Right atrium auricular region (tissue), 2 donors: ENCODE data around the gene MMAB. TPM values are rescaled to one million over a fixed set of nuclear protein-coding genes. Genes with fewer than 3 reads are reported as not detected.

ENCODE experiments used
- DNase-seq: peaks from one replicate; pipeline ENCODE4 v3.0.0-alpha.2; 2019; ENCODE audit warnings: low spot score
- H3K27ac ChIP-seq, 2 donors: fragments of 200-600 bp; sonication (generic); 1 replicate in 1 of 2; 2 replicates in 1 of 2; pipeline ENCODE4 v1.5.1; 2016 to 2019
- H3K27me3 ChIP-seq, 2 donors: fragments of 200-600 bp; sonication (generic); one replicate each; pipeline versions ENCODE4 v1.5.1 to v1.6.0; 2017 to 2019
- H3K36me3 ChIP-seq: fragments of 200-600 bp; sonication (generic); one replicate; pipeline ENCODE4 v1.5.1; 2016
- H3K4me1 ChIP-seq, 2 donors: fragments of 200-600 bp; sonication (generic); one replicate each; pipeline versions ENCODE4 v1.5.1 to v1.6.0; 2017 to 2019
- H3K4me3 ChIP-seq, 2 donors: fragments of 200-600 bp; sonication (generic); 1 replicate in 1 of 2; 2 replicates in 1 of 2; pipeline ENCODE4 v1.5.1; 2017 to 2019; ENCODE audit warnings: mild to moderate bottlenecking in 1 of 2, moderate library complexity in 1 of 2
- H3K9me3 ChIP-seq, 2 donors: fragments of 200-600 bp; sonication (generic); one replicate each; pipeline ENCODE4 v1.5.1; 2019
- CTCF ChIP-seq, 2 donors: fragments of 200-600 bp; sonication (generic); IDR thresholded peaks; one replicate each; pipeline ENCODE4 v1.5.1; 2019; ENCODE audit warnings: antibody characterized with exemption in 2 of 2
- total RNA-seq, 2 donors: library from RNA; depleted of rRNA; stranded (reverse); fragments of >200 nt; gene quantifications; one replicate each; pipeline ENCODE4 v1.1.0, GENCODE V29; 2016

MMAB gene
- total RNA-seq, 2 donors from 2014 or later: 30.3 to 53.1 TPM

- no peaks in the 10 kb centered on the region for H3K36me3 ChIP-seq
- H3K4me1 ChIP-seq: peaks cover 0 to 20% of the 10 kb centered on the region in 2 donors
- no peaks in the 10 kb centered on the region for H3K27me3 ChIP-seq
- no peak overlapping the region for H3K27ac ChIP-seq
- H3K4me3 ChIP-seq: no peak overlapping the region
- no peak for DNase-seq
- no peak for TF ChIP-seq CTCF (IDR thresholded peaks at IDR 0.05)
- no peaks in the 10 kb centered on the region for H3K9me3 ChIP-seq
Observed at GRCh38 chr12:109601557-109601956, 28.3 kb upstream of the MMAB start.

GRCh38 chr12:109600995-109601394, 27.7 kb upstream of the MMAB start:
- H3K4me3 ChIP-seq: no peak overlapping the region
- DNase-seq: no peak
- no peak overlapping the region for H3K27ac ChIP-seq
- no peaks in the 10 kb centered on the region for H3K27me3 ChIP-seq
- H3K36me3 ChIP-seq: no peaks in the 10 kb centered on the region
- peaks cover 0 to 14% of the 10 kb centered on the region in 2 donors for H3K4me1 ChIP-seq
- TF ChIP-seq CTCF (IDR thresholded peaks at IDR 0.05): no peak
- H3K9me3 ChIP-seq: no peaks in the 10 kb centered on the region

- no peaks in the 10 kb centered on the region for H3K9me3 ChIP-seq
- TF ChIP-seq CTCF (IDR thresholded peaks at IDR 0.05): no peak
- no peak overlapping the region for H3K27ac ChIP-seq
- H3K27me3 ChIP-seq: no peaks in the 10 kb centered on the region
- DNase-seq: no peak
- H3K36me3 ChIP-seq: no peaks in the 10 kb centered on the region
- no peak overlapping the region for H3K4me3 ChIP-seq
- H3K4me1 ChIP-seq: peaks cover 0 to 12% of the 10 kb centered on the region in 2 donors
Observed at GRCh38 chr12:109600481-109600880, 27.2 kb upstream of the MMAB start.

GRCh38 chr12:109599087-109599486, 25.8 kb upstream of the MMAB start:
- Histone ChIP-seq H3K36me3 (no peaks in the 10 kb centered on the region), H3K27me3 (no peaks in the 10 kb centered on the region), H3K4me1 (peaks cover 0 to 12% of the 10 kb centered on the region in 2 donors), H3K4me3 (no peak overlapping the region), H3K27ac (no peak overlapping the region), H3K9me3 (no peaks in the 10 kb centered on the region)
- TF ChIP-seq CTCF (IDR thresholded peaks at IDR 0.05): no peak
- DNase-seq: no peak

GRCh38 chr12:109598428-109598854, 25.1 kb upstream of the MMAB start:
- Histone ChIP-seq H3K4me3 (no peak overlapping the region), H3K9me3 (no peaks in the 10 kb centered on the region), H3K27me3 (no peaks in the 10 kb centered on the region), H3K4me1 (peaks cover 0 to 12% of the 10 kb centered on the region in 2 donors), H3K27ac (no peak overlapping the region), H3K36me3 (no peaks in the 10 kb centered on the region)
- no peak for TF ChIP-seq CTCF (IDR thresholded peaks at IDR 0.05)
- no peak for DNase-seq

- Histone ChIP-seq H3K9me3 (no peaks in the 10 kb centered on the region), H3K27ac (peak overlapping the region in 1 of 2 donors; percentile 46), H3K36me3 (no peaks in the 10 kb centered on the region), H3K4me1 (peaks cover 0 to 12% of the 10 kb centered on the region in 2 donors), H3K4me3 (no peak overlapping the region), H3K27me3 (no peaks in the 10 kb centered on the region)
- DNase-seq: peak; percentile 86
- peak; percentile 94 to 98 for TF ChIP-seq CTCF (IDR thresholded peaks at IDR 0.05)
Observed at GRCh38 chr12:109597795-109598427, 24.6 kb upstream of the MMAB start.
